GM12872 (cell line): Measurements from ENCODE around the gene SAFB2.

Experiments
- CTCF ChIP-seq: IDR thresholded peaks from 3 replicates; pipeline ENCODE4 v1.5.1; 2011; ENCODE audit warnings: low read depth, mild to moderate bottlenecking, low read length, moderate library complexity; ENCODE audit not compliant: insufficient read depth

The SAFB2 gene

GRCh38 chr19:5622465-5623396 is at the start of gene SAFB2, which contains the start of gene SAFB:
Gene SAFB2 (minus strand): TSS chr19:5622776. CDS start chr19:5622715, 61 bp downstream.
Gene SAFB (plus strand): TSS chr19:5623083. CDS start chr19:5623206, 123 bp downstream.
- no peak for TF ChIP-seq CTCF

GRCh38 chr19:5671600-5671999 is 49.0 kb upstream of the SAFB2 start:
- TF ChIP-seq CTCF: no peak

GRCh38 chr19:5669212-5669611 is 46.6 kb upstream of the SAFB2 start:
- no peak for TF ChIP-seq CTCF

- TF ChIP-seq CTCF: no peak
These were observed 45.2 kb upstream of the SAFB2 start for GRCh38 chr19:5667751-5668271.

- TF ChIP-seq CTCF: no peak
These were observed 44.5 kb upstream of the SAFB2 start for GRCh38 chr19:5666921-5667610.

- TF ChIP-seq CTCF: peak; percentile 28; the same call in 1 of the 3 replicates
These were observed 43.4 kb upstream of the SAFB2 start for GRCh38 chr19:5665781-5666513.

GRCh38 chr19:5664515-5664914 is 41.9 kb upstream of the SAFB2 start:
- no peak for TF ChIP-seq CTCF
